Left cardiac atrium (tissue), 4 donors: Measurements from ENCODE around the gene GLIPR1L2. TPM values are rescaled to one million over a fixed set of nuclear protein-coding genes. Genes with fewer than 3 reads are reported as not detected.

ENCODE experiments used
- ATAC-seq, 2 donors: fragments of 200-7000 bp; cut with Tn5 transposase; one replicate each; pipeline ENCODE4 v1.9.1; 2020; ENCODE audit warnings: mild to moderate bottlenecking in 2 of 2, moderate library complexity in 2 of 2
- DNase-seq: peaks from one replicate; pipeline ENCODE4 v3.0.0-alpha.2; 2020
- intact Hi-C, 2 donors: fragments of 100-400 bp; cut with DNase I; formaldehyde crosslinking; loops; one replicate each; pipeline versions ENCODE4 v1.14.1 to v1.15.1; 2022 to 2023
- total RNA-seq, 2 donors: library from RNA; stranded (reverse); fragmentation: NEBNext Ultra II Directional; extraction: Animal tissue kit (Norgen Biotek cat#: 25700); gene quantifications; one replicate each; pipeline ENCODE4 v1.2.1, GENCODE V29; 2021
- donor health status: DM: no; HTN: yes; CAD: no.
- donor health status: DM: no; HTN: yes; CAD: no; lungs with severe emphysema.
- donor health status: DM: yes; HTN: yes; CAD: no.
- donor health status: Dilated cardiomyopathy.

GLIPR1L2 gene
- total RNA-seq, 2 donors from 2014 or later, result 0.92 to 1.7 TPM

DNA sequence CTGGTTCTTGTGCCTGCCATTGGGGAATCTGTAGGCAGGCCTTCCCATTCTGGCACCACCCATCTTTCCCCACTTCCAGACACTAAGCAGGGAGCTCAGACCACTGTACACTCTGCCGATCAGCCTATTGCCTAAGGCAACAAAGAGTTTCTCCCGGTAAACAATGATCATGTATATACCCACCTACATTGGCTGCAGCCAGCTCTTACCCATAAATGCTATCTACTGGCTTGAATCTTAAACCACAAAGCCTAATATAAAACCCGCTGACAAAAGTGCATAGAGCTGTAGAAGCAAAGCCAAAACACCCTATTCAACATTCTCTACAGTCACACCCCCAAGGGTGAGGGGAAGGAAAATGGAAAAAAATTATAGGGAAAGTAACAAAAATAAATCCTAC is 68.9 kb downstream of the GLIPR1L2 start:
- ATAC-seq, result no peak
- DNase-seq, result no peak
- intact Hi-C loops, result no loop called here

DNA sequence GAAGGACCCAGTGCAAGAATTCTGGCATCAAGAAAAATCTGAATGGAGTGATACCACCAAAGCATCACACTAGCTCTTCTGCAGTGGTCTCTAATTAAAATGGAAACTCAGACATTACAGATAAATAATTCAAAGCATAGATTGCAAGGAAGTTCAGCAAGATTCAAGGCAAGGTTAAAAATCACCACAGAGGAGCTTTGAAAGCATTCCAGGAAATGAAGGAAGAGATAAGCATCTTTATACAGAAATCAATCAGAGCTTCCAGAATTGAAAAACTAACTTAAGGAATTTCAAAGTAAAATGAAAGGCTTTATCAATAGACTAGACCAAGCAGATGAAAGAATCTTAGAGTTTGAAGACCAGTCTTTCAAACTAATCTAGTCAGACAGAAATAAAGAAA is 69.3 kb downstream of the GLIPR1L2 start:
- no peak for DNase-seq
- intact Hi-C loops, result no loop called here
- ATAC-seq, result no peak

DNA sequence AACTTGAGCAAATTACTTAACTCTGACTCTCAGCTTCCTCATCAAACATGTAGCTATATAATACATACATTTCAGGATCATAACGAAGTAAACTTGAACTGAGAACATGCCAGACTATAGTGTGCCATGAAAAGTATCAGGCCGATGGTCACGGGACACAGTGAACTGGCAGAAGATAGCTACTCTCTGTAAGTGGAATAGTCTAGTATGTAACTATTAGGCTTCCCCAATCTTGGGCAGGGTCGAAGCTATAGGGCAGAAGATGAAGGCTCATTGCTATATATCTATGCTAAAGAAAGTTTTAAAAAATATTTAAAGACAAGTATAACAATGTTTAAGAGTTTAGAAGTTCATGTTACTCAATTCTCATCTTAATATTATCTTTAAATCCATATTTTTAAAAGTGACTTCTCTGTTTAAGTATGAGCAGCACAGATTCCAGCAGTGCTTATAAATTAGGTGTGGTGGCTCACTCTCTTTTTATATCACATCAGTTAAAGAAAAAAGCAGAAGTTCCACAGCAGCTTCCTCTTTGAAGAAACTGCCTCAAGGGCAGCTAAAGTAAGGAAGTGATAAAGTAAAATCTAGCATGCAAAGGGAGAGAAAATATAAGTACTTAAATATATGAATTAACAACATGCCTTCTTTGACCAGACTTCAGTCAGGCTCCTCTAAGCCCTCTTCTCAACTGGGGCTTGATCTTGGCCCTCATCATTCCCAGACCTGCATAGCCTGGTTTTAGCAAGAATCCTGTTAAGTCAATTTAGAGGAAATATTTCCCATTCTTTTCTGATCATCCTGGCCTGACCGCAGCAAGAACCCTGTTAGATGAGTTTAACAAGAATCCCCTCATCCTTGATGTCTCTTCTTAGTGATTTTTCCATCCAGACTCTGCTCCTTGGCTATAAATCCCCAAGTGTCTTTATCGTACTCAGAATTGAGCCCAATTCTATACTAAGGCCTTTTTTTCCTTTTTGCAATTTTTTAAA is 81.3 kb downstream of the GLIPR1L2 start:
- DNase-seq (no peak), ATAC-seq (no peak)
- intact Hi-C loops, result no loop called here

DNA sequence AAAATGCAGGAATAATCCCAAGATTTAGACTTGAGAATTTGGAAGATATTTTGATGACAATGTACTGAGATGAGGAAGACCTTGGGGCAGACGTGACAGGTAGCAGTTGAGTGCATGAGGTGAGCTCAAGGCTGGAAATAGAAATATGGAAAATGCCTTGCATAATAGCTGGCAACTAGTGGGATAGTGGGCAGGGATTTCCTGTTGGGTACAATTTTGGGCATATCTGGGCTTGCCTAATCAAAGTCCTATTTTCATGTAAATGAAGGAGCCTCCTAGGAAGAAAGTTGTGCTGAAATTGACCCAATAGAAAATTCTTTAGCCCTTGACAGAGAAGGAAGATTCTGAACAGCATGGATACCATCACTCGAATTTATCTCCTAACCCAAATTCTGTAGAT is 83.2 kb downstream of the GLIPR1L2 start:
- ATAC-seq (no peak), DNase-seq (no peak)
- intact Hi-C loops, result no loop called here

DNA sequence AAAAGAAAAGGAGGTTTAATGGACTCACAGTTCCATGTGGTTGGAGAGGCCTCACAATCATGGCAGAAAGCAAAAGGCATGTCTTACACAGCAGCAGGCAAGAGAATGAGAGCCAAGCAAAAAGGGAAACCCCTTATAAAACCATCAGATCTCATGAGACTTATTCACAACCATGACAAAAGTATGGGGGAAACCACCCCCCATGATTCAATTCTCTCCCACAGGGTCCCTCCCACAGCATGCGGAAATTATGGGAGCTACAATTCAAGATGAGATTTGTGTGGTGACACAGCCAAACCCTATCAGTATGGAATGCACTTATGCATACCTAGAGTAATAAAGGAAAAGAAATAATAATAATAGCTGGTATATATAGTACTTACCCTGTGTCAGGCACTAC is 85.2 kb downstream of the GLIPR1L2 start:
- DNase-seq, result no peak
- intact Hi-C loops, result no loop called here
- ATAC-seq, result no peak

DNA sequence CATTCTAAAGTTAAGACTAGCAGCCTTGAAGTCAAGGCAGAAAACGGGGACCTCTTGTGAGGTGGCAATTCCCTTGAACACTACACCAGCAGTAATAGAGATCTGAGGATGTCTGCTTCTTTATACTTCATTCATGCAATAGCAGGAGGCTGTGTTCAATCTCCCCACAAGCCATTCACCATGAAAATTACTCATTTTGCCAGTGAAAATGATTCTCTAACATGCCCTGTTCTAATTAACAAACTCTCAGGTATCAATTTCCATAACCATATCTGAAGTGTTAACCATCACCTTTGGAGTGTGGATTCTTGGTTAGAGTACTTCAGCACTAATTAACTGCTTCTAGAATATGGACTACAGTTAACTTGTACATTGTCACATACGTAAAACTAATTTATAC is 86.2 kb downstream of the GLIPR1L2 start:
- DNase-seq (no peak), ATAC-seq (no peak)
- intact Hi-C loops, result no loop called here

DNA sequence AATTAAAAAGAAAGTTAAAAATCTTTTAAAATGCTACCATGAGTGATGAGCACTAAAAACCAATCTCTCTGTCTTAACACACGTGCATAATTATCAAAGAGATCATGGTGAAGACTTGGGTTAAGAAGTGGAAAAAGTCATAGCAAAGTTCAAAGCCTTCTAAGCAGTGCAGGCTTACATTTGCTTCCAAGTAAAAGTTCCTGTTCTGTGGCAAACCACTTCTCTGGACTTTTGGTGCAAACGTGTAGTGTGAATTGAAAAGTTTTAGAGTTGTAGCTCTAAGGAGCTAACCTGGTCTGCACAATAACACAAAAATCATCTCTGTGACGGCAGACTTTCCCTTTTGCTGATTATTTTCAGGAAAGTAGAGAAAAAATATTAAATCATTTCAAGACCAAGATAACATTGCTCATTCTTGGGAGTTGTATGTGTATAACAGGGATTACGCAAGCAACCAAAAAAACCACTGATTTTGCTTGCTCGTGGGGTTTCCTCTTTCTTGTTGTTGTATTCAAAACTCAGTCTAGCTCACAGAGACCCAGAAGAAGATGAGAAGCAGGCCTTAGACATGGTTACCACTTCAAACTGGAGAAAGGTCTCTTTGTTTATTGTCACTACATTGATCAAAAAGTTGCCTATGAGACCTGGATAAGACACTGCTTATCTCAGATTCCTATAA is 87.4 kb downstream of the GLIPR1L2 start:
- ATAC-seq (peak in 1 of 2 donors; percentile 35), DNase-seq (no peak)
- intact Hi-C loops, result no loop called here

DNA sequence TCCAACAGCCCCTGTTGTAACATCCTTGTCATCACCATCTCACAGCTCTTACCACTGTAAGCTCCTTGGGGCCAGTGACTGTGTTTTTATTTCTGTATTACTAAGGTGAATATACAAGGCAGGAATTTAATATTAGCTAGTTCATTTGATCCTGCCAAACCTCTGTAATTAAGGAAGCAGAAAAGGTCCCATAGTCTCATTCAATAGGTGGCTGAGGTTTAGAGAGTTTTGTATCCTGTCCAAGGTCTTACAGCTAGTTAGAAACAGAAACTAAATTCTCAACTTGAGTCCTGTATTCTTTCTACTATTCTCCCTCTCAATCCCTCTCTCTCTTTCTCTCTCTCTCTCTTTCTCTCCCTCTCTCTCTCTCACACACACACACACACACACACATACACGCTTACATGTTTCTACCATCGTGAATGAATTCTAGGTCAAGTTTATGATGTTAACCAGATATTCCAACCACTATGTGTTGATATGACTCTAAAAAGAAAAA is 89.1 kb downstream of the GLIPR1L2 start:
- intact Hi-C loops, result loop anchor here in 1 of 2 donors (10.0 kb wide), 1 partner anchor 85 kb away; the partner anchor contains the start of gene GLIPR1L2
- no peak for DNase-seq
- peak in 1 of 2 donors; percentile 34 for ATAC-seq

DNA sequence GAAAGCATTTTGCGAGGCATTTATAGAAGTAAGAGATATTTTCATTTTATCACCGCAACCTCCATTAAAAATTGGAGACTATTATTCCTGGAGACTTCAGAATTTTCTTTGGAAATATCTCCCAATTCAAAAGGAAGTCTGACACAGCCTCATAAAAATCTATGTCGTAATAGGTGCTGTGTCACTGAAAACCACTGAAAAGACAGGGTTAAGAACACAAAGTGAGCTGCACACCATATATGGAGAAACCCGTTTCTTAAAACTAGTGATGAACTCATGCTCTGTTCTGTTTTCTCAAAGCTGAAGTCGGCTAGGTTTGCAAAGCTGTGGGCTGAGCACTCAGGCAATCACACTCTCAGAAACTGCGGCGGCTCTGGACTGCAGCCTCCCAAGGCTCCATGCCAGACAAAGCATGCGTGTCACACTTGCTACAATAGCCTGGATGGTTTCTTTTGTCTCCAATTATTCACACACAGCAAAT is 89.6 kb downstream of the GLIPR1L2 start, which contains the start of gene GLIPR1:
TSS of gene GLIPR1 (plus strand) at position 287 of the 481 bp plus-strand sequence. CDS start at position 413, 126 bp downstream.
- intact Hi-C loops, result loop anchor here in 1 of 2 donors (10.0 kb wide), 1 partner anchor 86 kb away; the partner anchor contains the start of gene GLIPR1L2
- ATAC-seq (peak; percentile 89 to 95), DNase-seq (peak; percentile 77)

DNA sequence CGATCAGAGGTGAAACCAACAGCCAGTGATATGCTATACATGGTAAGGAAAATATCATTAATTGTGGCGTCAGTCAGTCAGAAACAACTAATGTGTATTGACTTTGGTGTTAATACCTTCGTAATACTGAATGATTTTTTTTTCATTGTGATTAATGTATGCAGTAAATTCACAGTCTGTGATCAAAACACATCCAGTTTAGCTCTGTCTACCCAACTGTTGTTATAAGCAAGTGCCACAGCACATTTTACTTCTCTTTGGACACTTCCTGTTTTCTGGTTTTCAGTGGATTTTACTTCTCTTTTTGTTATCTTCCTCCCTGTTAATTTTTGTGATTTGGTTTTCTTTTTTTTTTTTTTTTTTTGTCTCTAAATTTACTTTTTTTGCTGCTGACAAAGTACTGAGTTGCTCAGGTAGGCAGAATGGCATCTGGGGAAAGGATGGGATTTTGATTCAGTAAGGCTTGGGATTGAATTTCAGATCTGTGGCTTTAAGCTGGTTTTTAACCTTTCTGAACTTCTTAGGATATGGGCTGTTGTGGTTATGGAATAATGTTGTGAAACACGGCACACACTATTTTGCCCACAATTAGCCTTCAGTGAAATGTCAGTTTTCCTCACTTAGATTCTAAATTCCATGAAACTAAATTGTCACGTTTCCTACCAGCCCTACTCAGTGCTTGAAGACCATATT is 90.3 kb downstream of the GLIPR1L2 start:
- ATAC-seq, result peak; percentile 14 to 26
- DNase-seq, result no peak
- intact Hi-C loops, result loop anchor here in 1 of 2 donors (10.0 kb wide), 1 partner anchor 86 kb away; the partner anchor contains the start of gene GLIPR1L2

DNA sequence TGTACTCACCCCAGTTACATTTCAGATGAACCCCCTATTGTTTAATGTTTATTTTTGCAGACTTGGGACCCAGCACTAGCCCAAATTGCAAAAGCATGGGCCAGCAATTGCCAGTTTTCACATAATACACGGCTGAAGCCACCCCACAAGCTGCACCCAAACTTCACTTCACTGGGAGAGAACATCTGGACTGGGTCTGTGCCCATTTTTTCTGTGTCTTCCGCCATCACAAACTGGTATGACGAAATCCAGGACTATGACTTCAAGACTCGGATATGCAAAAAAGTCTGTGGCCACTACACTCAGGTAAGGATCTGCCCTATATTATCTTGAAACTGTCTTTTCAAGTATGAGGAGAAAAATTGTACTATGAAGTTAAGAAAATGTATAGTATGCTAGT is 90.9 kb downstream of the GLIPR1L2 start:
- DNase-seq, result no peak
- no peak for ATAC-seq
- intact Hi-C loops, result loop anchor here in 1 of 2 donors (10.0 kb wide), 1 partner anchor 87 kb away; the partner anchor contains the start of gene GLIPR1L2

Other genes with a start within 250 kb of the GLIPR1L2 start
- not detected for gene KCNC2, start 181.2 kb upstream of the GLIPR1L2 start, total RNA-seq
- gene CAPS2, start 60.8 kb upstream of the GLIPR1L2 start, total RNA-seq, result 10 to 100 TPM; 10.2 to 10.6 TPM
- not detected for gene GLIPR1L1, start 56.4 kb upstream of the GLIPR1L2 start, total RNA-seq
- 10 to 100 TPM; 20.2 to 28.8 TPM for gene GLIPR1, start 89.7 kb downstream of the GLIPR1L2 start, total RNA-seq
- gene KRR1, start 120.5 kb downstream of the GLIPR1L2 start, total RNA-seq, result 10 to 100 TPM; 30.0 to 37.9 TPM